SK-N-MC (cell line): Measurements from ENCODE around the gene ARHGAP23.
"Not testable (repeated sequence)": the region's sequence is repeated elsewhere in the genome, so short reads cannot be mapped to it uniquely, and the experiment has no call there.

ENCODE experiments used
- EZH2 ChIP-seq: fragments of 200-600 bp; sonication (generic); IDR thresholded peaks from one replicate; pipeline ENCODE4 v1.6.1; 2017; ENCODE audit warnings: antibody characterized with exemption
- POLR2AphosphoS5 ChIP-seq: IDR thresholded peaks from 2 replicates; pipeline ENCODE4 v1.6.1; 2012; ENCODE audit warnings: mild to moderate bottlenecking, low read depth, low read length, borderline replicate concordance

- TF ChIP-seq EZH2, POLR2AphosphoS5: not testable (repeated sequence)
Measured at GRCh38 chr17:38484242-38485145, 56.2 kb downstream of the ARHGAP23 start.
